NB4 (cell line): ENCODE data around the gene SCAF8.

ENCODE experiments used
- DNase-seq: peaks from one replicate; pipeline ENCODE4 v3.0.0; 2010; ENCODE audit warnings: low read depth
- H3K4me3 ChIP-seq: one replicate; pipeline ENCODE4 v1.5.1; 2011; ENCODE audit warnings: mild to moderate bottlenecking, low read depth, low read length, moderate library complexity
- MYC ChIP-seq: IDR thresholded peaks from 2 replicates; pipeline ENCODE4 v1.6.1; 2011; ENCODE audit warnings: low read depth, low read length
- POLR2A ChIP-seq: IDR thresholded peaks from 2 replicates; pipeline ENCODE4 v1.6.1; 2011; ENCODE audit warnings: mild to moderate bottlenecking; ENCODE audit not compliant: insufficient read length; ENCODE audit errors: extremely low read depth
- TF ChIP-seq, protein P1 (sequence below): IDR thresholded peaks from one replicate; pipeline ENCODE4 v1.5.1; 2012; ENCODE audit warnings: low read depth, low read length
- TF ChIP-seq, protein P2 (sequence below): IDR thresholded peaks from 2 replicates; pipeline ENCODE4 v1.6.1; 2011; ENCODE audit warnings: low read depth, low read length

SCAF8 gene, protein sequence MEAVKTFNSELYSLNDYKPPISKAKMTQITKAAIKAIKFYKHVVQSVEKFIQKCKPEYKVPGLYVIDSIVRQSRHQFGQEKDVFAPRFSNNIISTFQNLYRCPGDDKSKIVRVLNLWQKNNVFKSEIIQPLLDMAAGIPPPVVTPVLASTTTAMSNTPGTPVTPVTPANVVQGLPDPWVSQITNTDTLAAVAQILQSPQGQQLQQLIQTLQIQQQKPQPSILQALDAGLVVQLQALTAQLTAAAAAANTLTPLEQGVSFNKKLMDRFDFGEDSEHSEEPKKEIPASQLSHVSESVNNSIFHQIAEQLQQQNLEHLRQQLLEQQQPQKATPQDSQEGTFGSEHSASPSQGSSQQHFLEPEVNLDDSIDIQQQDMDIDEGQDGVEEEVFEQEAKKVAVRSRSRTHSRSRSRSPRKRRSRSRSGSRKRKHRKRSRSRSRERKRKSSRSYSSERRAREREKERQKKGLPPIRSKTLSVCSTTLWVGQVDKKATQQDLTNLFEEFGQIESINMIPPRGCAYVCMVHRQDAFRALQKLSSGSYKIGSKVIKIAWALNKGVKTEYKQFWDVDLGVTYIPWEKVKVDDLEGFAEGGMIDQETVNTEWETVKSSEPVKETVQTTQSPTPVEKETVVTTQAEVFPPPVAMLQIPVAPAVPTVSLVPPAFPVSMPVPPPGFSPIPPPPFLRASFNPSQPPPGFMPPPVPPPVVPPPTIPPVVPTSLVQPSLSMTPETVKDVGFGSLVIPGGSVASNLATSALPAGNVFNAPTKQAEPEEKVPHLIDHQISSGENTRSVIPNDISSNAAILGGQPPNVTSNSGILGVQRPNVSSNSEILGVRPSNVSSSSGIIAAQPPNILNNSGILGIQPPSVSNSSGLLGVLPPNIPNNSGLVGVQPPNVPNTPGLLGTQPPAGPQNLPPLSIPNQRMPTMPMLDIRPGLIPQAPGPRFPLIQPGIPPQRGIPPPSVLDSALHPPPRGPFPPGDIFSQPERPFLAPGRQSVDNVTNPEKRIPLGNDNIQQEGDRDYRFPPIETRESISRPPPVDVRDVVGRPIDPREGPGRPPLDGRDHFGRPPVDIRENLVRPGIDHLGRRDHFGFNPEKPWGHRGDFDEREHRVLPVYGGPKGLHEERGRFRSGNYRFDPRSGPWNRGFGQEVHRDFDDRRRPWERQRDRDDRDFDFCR (N-terminal part only)

DNA sequence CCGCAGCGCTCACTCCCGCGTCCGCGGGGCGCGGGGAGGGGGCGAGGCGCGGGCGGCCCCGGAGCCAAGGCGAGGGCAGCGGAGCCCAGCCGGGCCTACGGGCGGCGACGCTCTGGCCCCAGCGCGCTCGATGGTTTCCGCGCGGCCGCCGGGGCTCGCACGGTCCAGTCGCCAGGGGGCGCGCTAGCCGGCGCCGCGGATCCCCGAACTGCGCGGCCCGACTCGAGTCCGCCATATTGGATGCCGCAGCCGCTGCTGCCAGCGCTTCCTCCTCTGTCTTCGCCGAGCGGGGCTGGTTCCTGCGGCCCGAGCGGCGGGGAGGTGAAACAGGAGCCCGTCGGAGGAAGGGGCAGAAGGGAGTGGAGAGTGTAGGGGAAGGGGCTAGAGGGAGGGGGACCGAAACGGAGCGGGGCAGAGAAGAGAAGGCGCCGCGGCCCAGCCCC lies at the start of gene SCAF8:
Gene SCAF8, plus strand, starts transcription at position 234 of the 443 bp plus-strand sequence. CDS start 485 bp downstream, outside the sequence.
- DNase-seq = peak; percentile 89

DNA sequence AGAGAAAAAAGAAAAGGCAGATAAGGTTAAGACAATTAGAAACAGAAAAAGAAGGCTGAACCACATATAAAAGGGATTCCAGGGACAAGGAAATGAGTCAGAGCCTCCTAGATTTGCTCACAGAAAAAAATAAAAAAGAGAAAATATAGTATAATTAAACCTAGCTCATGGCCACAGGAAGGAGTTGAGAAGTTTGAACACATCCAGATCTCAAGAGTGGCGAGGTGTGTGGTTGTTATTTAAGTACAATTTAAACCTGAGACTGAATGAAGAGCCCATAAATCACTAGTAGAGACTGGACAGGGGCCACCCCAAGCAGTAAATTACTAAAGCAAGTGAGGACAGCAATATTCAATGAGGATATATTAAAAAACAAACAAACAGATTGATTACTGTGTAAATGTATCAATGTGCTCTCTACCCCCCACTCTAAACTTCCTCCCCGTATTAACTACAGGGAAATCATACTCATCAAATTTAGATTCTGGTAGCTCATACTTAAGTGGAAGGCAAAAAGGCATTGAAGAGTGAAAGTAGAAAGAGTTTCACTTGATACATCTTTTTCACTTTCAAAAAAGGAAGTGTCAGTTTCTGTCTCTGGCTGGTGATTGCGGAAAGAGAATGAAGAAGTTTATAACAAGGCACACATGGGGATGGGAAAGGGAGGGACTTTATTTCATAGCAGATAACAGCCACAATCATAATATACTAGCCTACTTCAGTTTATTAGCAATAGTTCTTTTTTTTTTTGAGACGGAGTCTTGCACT lies 49.3 kb upstream of the SCAF8 start:
- H3K4me3 ChIP-seq = no peak overlapping the region
- peak; percentile 54 for DNase-seq
- TF ChIP-seq MYC (no peak), POLR2A (no peak)
- TF ChIP-seq, protein P1, sequence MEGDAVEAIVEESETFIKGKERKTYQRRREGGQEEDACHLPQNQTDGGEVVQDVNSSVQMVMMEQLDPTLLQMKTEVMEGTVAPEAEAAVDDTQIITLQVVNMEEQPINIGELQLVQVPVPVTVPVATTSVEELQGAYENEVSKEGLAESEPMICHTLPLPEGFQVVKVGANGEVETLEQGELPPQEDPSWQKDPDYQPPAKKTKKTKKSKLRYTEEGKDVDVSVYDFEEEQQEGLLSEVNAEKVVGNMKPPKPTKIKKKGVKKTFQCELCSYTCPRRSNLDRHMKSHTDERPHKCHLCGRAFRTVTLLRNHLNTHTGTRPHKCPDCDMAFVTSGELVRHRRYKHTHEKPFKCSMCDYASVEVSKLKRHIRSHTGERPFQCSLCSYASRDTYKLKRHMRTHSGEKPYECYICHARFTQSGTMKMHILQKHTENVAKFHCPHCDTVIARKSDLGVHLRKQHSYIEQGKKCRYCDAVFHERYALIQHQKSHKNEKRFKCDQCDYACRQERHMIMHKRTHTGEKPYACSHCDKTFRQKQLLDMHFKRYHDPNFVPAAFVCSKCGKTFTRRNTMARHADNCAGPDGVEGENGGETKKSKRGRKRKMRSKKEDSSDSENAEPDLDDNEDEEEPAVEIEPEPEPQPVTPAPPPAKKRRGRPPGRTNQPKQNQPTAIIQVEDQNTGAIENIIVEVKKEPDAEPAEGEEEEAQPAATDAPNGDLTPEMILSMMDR = no peak
- TF ChIP-seq, protein P2, sequence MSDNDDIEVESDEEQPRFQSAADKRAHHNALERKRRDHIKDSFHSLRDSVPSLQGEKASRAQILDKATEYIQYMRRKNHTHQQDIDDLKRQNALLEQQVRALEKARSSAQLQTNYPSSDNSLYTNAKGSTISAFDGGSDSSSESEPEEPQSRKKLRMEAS = no peak

More for the DNA sequence above, at the start of gene SCAF8:
- TF ChIP-seq POLR2A (peak; percentile 61), MYC (peak; percentile 70; the same call in 1 of the 2 replicates)
- TF ChIP-seq, protein P2 = peak; percentile 43; the same call in 1 of the 2 replicates
- TF ChIP-seq, protein P1 = peak; percentile 37
- H3K4me3 ChIP-seq = peak within 1 kb of the TSS; percentile 91

DNA sequence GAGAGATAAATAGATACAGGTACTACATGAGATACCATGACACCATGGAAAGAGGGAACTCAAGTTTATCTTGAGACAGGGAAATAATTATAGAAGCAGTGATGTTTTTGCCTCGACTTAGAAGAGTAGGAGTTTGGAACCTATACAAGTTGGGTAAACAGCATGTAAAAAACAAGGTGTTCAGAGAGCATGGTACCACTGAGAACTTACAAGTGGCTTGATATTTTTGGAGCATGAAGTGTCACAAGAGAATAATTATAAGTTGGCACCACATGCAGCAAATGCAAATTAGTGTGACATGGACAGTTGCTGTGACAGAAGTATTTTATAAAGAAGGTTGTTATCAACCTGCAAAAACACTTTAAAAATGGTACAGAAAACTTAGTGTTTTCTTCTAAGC lies 47.1 kb upstream of the SCAF8 start:
- DNase-seq = no peak
- H3K4me3 ChIP-seq = no peak overlapping the region
- no peak for TF ChIP-seq MYC
- TF ChIP-seq, protein P2 = no peak
- no peak for TF ChIP-seq POLR2A
- TF ChIP-seq, protein P1 = no peak

DNA sequence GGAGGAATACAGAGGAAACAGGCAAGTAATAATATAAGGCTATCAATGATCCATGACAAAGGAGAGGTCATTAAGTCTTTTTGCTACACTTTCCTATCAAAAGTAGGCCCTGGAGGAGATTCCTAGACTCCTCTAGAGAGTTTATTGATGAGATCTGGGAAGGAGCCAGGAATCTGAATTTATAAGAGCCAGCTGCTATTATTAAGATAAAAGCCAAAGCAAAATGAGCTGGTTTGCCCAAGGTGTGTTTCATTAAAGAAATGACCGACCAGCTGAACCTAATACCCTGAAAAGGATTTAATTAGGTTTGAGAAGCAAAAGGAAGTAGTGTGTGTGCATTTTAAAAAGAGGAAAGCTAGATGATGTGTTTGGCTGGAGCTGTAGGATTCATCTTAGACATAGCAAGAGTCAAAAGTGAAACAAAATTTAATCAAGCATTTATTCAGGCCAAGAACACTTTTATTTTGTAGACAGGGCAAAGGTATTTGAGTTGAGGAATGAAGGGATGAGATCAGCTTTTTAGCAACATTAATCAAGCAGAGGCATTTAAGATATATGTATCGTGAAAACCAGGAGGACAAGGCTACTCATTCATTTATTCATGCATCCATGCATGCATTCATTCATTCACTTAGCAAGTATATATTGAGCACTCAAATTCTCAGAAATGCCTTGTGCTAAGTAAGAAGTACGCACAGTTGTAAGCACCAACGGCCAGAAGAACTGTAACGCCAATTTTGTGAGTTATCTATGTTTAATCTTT lies 43.5 kb upstream of the SCAF8 start:
- DNase-seq = no peak
- TF ChIP-seq, protein P1 = no peak
- TF ChIP-seq MYC (no peak), POLR2A (no peak)
- TF ChIP-seq, protein P2 = no peak
- no peak overlapping the region for H3K4me3 ChIP-seq
